ENCODE measurements around the gene LRRC74B. TPM values are rescaled to one million over a fixed set of nuclear protein-coding genes. Genes with fewer than 3 reads are reported as not detected.

LRRC74B gene
- total RNA-seq, 2 experiments from 2014 or later, result not detected

DNA sequence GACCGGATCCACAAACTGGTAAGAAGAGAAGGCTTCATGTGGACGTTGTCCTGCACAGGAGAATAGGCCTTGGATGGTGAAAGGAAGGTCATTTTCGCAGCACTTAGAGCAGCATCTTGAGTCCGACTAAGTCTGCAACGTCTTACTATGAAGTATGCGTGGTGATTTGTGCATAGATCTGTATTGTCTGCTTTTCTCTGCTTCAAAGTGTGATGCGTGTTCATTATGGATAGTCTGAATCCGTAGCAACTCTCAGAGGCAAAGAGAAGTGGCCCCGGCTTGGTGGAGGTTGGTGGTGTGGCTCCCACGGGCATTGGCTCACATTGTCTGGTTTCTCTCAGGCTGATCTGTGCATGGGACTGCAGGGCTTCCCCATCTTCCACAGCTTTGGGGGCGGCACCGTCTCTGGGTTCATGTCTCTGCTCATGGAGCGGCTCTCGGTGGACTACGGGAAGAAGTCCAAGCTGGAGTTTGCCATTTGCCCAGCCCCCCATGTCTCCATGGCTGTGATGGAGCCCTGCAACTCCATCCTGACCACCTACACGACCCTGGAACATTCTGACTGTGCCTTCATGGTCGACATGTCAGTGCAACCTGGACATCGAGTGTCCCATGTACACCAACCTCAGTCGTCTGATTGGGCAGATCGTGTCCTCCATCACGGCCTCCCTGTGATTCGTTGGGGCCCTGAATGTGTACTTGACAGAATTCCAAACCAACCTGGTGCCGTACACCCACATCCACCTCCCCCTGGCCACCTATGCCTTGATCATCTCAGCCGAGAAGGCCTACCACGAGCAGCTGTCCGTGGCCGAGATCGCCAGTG, 21.5 kb downstream of the LRRC74B start:
- no peak overlapping the region for H3K4me3 Mint-ChIP-seq
- intact Hi-C loops (cut with micrococcal nuclease), result no loop called here
- DNase-seq (no peak), ATAC-seq (no peak)
- TF ChIP-seq CTCF (IDR thresholded peaks at IDR 0.05), result no peak
- ChIA-PET CTCF (no interaction called here), POLR2A (interaction anchor here (1.1 kb wide), 1 partner anchor 33 kb away, joined by 4 read pairs; no protein-coding TSS in a partner anchor)
- H3K27ac Mint-ChIP-seq, result no peak overlapping the region
- peaks cover 5% of the 10 kb centered on the region for H3K4me1 Mint-ChIP-seq (ENCODE audit: low read depth)
- H3K36me3 Mint-ChIP-seq (ENCODE audit: low read depth), result no peaks in the 10 kb centered on the region
- H3K9me3 Mint-ChIP-seq, result no peaks in the 10 kb centered on the region
- H3K27me3 Mint-ChIP-seq, result no peaks in the 10 kb centered on the region

DNA sequence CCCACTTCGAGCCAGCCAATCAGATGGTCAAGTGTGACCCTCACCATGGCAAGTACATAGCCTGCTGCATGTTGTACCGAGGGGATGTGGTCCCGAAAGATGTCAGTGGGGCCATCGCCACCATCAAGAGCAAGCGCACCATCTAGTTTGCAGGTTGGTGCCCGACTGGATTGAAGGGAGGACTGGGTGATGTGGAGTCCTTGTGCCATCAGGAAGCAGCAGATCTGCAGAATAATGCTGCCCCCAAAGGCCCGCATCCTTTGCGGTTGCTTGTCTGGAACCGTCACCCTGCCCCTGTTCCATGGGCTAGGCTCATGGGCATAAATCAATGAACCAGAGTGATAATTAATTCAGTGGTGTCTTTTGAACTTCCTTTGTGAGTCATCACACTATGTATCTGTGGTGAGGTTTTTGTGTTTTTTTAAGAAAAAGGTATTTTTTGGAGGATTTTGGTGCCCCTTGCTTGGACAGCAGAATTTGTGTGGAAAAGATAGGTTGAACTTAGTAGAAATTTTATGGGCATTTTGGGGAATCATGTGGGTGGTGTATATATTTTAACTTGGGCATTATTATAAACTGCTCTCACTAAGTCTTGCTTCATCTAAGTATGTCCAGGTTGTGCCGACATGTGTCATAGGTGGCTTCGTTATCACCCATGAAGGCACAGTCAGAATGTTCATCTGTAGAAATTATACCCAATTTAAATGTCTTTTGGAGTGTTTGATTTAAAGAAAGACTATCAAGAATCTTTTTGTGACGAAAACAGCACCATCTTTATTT, 22.3 kb downstream of the LRRC74B start:
- H3K9me3 Mint-ChIP-seq, result no peaks in the 10 kb centered on the region
- ChIA-PET POLR2A (interaction anchor here (1.1 kb wide), 1 partner anchor 32 kb away, joined by 4 read pairs; no protein-coding TSS in a partner anchor), CTCF (no interaction called here)
- H3K36me3 Mint-ChIP-seq (ENCODE audit: low read depth), result no peaks in the 10 kb centered on the region
- H3K4me3 Mint-ChIP-seq, result no peak overlapping the region
- peaks cover 5% of the 10 kb centered on the region for H3K4me1 Mint-ChIP-seq (ENCODE audit: low read depth)
- TF ChIP-seq CTCF (IDR thresholded peaks at IDR 0.05), result no peak
- DNase-seq (peak; percentile 18), ATAC-seq (peak; percentile 20)
- H3K27ac Mint-ChIP-seq, result no peak overlapping the region
- intact Hi-C loops (cut with micrococcal nuclease), result no loop called here
- H3K27me3 Mint-ChIP-seq, result no peaks in the 10 kb centered on the region

DNA sequence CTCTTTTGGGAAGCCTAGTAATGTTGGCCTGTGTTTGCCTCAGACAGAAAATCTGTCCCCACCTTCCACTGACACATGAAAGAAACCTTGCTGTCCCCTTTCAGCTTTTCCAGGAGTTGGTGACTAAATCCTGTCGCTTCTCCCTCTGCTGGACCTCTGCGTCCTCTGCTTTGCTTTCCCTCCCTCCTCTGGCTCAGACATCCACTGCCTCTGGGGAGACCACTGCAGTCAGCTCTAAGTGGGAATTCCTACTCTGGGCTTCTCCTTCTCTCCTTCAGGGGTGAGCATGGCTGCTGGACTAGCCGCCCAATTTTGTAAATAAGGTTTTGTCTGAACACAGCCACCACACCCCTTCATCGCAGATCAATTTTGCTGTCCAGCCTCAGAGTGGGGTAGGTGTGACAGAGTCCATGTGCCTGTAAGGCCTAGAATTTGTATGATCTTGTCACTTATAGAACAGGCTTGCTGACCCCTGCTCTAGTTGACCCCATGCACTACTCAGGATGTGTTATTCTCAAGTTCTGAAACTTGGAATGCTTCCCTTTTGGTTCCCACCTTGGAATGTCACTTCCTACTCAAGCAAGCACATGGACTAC, 23.0 kb downstream of the LRRC74B start:
- Mint-ChIP-seq H3K9me3 (no peaks in the 10 kb centered on the region), H3K36me3 (ENCODE audit: low read depth) (no peaks in the 10 kb centered on the region), H3K27ac (no peak overlapping the region), H3K4me1 (ENCODE audit: low read depth) (peaks cover 5% of the 10 kb centered on the region), H3K27me3 (no peaks in the 10 kb centered on the region), H3K4me3 (no peak overlapping the region)
- DNase-seq, result no peak
- CTCF ChIA-PET, result no interaction called here
- POLR2A ChIA-PET, result interaction anchor here (1.1 kb wide), 1 partner anchor 31 kb away, joined by 4 read pairs; no protein-coding TSS in a partner anchor
- TF ChIP-seq CTCF (IDR thresholded peaks at IDR 0.05), result no peak
- intact Hi-C loops (cut with micrococcal nuclease), result no loop called here
- no peak for ATAC-seq

GRCh38 chr22:21069375-21069774, 23.6 kb downstream of the LRRC74B start:
- ATAC-seq (no peak), DNase-seq (no peak)
- no peaks in the 10 kb centered on the region for H3K36me3 Mint-ChIP-seq (ENCODE audit: low read depth)
- H3K4me3 Mint-ChIP-seq, result no peak overlapping the region
- ChIA-PET POLR2A (no interaction called here), CTCF (no interaction called here)
- intact Hi-C loops (cut with micrococcal nuclease), result no loop called here
- TF ChIP-seq CTCF (IDR thresholded peaks at IDR 0.05), result no peak
- H3K27ac Mint-ChIP-seq, result no peak overlapping the region
- H3K9me3 Mint-ChIP-seq, result no peaks in the 10 kb centered on the region
- no peaks in the 10 kb centered on the region for H3K27me3 Mint-ChIP-seq
- peaks cover 5% of the 10 kb centered on the region for H3K4me1 Mint-ChIP-seq (ENCODE audit: low read depth)

Measured in activated CD8-positive, alpha-beta T cell treated with anti-CD3 and anti-CD28 coated beads for 36 hours (primary cell).